Measurements from ENCODE around the gene PREX1.
"Not testable (repeated sequence)": the region's sequence is repeated elsewhere in the genome, so short reads cannot be mapped to it uniquely, and the experiment has no call there.

Gene PREX1

DNA sequence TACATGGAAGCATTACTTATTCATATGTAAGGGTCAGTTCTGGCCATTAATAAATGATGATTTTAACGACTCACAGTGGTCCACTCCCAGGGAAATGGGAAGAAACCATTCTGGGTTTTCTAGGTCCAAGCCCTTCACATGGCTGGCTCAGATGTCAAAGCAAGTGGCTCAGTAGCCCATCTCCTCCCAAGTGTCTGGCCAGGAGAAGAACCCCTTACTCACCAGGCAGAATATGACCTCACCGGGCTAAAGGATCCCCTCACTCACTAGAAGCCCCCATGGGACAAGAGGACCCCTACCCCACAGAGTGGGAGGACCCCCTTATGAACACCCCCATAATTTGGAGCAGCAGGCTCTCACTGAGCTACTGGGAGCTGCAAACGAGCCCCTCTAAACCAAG lies 34.0 kb downstream of the PREX1 start:
- no peak for DNase-seq (ENCODE audit: low read depth in 2 of 2)

DNA sequence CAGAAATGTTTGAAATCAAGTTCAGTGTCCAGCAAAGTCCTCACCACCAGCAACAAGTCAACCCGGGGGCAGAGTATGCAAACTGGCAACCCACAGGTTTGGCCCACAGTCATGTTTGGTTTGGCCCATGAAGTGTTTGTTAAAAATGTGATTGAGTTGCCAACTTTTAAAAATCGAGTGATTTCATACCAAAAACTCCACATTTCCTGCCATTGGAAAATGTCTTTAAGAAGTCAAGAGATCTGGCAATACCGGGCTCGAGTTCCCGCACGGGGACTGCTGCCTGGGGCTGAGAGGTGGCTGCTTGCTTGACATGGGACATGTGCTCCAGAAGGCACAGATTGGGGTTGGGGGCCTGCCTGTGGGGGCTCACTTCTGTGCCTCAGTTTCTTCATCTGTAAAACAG lies 36.1 kb downstream of the PREX1 start:
- DNase-seq (ENCODE audit: low read depth in 2 of 2) = no peak

DNA sequence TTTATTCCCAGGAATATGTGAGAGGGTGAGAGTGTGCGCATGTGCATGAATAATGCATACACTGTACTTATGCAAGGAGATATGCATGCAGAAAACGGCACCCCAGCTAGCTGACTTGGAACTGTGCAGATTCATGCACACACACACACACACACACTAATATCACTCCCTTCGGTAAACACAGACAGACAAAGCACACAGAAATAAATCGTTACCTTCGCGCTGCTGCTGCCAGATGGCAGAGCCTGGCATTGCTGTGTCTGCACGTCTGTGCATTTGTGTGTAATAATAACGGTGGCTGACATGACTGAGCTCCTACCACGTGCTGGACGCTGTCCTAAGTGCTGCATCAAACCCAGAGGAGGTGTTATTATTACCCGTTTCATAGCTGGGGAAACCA lies 36.8 kb downstream of the PREX1 start:
- no peak for DNase-seq (ENCODE audit: low read depth in 2 of 2)

DNA sequence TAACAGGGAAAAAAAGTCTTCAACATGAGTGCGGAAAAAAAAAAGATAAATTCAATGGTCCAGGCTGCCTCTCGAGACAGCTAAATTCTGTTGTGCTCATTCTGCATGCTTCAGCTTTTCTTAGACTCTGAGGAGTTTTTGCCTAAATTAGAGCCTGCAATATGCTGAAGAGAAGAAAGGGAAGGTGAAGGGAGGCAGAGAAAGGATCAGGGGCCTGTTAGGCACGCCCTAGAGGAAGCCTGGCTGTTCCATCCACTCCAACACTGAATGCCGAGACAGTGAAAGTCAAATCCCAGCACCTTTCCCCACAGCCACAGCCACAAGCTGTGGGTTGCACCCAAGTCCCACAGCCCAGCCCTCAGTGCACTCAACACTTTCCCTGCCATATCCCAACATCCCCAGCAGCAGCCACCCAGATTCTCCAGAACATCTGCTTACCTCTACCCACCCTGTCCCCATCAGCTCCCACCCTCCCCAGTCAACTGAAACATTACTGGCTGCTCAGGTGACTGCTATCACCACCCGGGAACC lies 37.3 kb downstream of the PREX1 start:
- no peak for DNase-seq (ENCODE audit: low read depth in 2 of 2)

DNA sequence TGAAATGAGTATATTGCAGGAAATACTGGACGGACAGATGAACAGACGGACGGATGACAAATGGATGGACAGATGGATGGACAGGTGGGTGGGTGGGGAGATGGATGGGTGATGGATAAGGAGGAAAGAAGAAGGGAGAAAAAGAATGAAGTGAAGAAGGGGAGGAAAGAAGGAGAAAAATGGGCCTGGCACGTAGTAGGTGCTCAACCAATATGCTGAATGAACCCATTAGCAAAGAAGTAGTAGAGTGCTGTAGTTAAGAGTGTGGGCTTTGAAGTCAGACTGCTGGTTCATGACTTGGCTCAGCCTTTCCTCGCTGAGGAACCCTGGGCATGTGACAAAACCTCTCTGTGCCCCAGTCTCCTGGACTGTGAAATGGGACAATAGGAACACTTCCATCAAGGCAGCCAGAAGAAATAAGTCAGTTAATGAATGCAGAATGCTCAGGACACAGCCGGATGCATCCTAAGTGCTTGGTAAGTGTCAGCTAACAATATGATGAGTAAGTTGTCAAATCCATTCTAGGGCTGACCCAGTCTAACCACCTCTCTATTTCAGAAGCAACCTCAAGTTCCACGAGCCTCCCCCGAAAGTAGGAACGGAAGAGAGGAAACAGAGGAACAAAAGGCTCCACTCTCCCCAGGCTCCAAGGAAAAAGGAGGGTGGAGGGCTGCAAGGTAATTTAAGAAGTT lies 37.9 kb downstream of the PREX1 start:
- no peak for DNase-seq (ENCODE audit: low read depth in 2 of 2)

DNA sequence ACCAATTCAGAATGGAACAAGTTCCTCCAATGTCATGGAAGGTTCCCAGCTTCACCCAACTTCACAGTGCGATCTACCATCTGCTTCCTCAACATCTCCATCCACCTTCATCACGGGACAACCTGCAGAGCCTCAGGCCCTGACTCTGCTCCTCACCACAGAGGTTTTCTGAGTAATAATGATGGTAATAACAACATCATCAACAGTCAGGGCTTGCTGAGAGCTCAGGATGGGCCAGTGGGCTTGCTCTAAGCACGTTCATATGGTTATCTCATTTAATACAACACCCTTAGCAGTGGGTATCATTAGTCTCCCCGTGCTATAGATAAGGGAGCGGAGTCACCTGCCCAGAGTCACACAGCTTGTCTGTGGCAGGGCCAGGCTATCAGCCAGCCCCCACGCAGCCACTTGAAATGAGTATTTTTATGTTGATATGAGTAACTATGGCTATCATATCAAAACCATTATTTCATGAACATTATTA lies 38.6 kb downstream of the PREX1 start:
- no peak for DNase-seq (ENCODE audit: low read depth in 2 of 2)

DNA sequence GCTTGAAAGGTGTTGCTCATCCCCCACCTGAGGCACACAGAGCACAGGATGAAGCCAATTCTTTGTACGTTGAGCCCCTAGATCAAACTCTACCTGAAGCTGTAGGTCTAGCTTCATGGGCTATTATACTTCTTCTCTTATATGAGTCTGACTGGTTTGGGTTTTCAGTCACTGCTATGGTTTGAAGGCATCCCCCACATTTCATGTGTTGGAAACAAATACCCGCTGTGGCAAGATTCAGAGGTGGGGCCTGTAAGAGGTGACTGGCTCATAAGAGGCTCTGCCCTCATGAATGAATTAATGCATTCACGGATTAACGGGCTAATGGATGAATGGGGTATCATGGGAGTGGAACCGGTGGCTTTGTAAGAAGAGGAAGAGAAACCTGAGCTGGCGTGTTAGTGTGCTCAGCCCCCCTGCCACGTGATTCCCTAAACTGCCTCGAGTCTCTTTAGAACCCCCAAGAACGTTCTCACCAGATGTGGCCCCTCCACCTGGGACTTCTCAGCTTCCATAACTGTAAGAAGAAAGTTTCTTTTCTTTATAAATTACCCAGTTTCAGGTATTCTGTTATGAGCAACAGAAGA lies 39.2 kb downstream of the PREX1 start:
- no peak for DNase-seq (ENCODE audit: low read depth in 2 of 2)

DNA sequence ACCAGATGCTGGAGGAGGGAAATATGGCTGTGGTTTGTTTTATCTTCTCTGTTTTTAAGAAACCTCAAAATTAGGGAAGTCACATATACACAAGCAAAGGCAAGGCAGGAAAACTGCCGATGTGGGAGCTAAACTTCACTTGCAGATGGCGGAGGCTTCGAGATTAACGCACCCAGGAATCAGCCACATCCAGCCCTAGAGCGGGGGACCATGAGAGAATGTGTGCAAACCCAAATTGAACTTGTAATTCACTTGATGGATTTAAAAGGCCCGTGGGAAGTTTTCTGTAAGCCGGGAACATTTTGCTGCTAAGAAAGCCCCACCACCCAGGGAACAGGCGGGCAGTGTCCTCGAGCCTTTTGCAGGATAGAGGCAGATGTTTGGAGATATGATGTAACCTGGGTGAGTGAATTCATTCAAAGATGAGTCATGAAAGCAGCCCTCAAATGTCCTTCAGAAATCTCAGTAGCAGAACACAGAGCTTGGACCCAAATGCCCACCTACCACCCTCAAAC lies 39.9 kb downstream of the PREX1 start:
- DNase-seq (ENCODE audit: low read depth in 2 of 2) = no peak

DNA sequence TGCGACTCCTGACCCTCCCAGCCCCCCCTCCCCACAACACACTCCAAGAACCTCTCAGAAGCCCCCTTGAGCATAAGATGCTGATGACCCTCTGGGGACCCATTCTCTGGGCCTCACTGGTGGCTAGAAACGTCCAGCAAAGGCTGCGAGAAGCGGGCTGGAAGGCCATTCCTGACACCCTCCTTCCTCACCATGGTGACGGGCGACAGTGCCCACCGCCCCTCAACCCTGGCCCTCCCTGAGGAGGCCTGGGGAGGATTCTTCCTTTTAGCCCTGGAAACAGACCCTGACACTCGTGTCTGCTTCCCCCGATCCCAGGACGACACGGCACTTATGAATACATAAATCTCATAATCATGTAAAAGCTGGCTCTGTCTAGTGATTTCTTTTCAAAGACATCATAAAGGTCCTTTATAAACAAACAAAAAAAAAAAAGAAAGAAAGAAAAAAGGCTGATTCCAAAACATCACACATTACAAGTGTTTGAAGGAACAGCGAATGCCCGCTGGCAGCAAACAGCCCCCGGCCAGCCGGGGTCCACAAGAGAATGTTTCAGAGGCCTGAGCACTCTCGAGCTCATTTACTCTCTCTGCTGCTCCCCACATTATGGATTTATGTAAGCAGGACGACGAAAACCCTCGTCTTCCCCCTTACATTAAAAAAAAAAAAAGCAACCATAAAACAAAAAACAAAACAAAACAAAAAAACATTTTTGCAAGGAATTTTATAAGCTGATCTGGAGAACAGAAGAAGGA lies 40.7 kb downstream of the PREX1 start:
- DNase-seq (ENCODE audit: low read depth in 2 of 2) = no peak

DNA sequence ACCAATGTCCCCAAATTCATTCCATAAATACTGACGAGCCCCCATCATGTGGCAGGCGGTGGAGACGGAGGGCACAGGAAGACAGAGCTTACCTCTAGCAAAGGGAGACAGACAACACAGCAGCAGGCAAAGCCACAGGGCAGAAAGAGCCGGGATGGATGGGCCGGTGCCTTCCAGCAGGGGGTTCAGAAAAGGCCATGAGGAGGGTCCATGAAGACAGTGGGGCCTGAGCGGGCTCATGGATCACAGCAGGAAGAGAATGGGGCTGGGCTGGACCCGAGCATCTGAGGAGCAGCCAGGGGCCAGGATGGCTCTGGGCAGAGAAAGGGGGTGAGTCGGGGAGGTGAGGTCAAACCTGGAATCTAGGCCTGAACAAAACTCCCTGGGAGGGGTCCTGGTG lies 42.0 kb downstream of the PREX1 start:
- DNase-seq (ENCODE audit: low read depth in 2 of 2) = no peak

DNA sequence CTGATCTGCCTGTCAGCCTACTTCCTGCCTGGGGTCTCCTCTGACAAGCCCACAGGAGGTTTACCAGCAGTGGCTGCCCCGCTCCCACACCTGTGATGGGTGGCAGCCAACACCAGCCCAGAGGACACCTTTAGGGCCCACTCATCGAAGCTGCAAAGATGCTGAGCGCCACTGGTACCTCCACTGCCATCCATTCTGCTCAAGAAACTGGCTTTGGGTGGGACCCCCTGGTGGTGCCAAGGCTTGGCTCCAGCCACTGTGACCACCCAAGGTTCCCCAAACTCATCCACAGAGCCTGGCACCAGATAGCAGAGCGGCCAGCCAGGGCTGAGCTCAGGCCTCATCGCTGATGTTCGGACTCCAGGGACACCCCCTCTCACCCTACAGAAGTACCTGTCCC lies 42.5 kb downstream of the PREX1 start:
- no peak for DNase-seq (ENCODE audit: low read depth in 2 of 2)

DNA sequence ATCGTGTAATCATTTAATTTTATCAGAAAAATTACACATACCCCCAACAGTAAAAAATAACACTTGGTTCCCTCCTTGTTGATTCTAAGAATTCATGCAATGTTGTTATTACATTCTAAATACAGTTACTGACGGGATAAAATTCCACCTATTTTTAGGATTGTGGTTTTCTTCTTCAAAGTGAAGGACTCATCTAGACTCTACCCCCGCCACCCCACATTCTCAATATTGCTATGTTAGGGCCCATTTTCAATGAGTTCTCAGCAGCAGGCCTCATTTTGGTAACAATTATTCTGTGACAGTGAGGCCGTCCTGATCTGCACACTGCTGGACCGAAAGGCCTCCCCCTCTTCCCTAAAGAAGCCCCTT lies 43.5 kb downstream of the PREX1 start:
- no peak for DNase-seq (ENCODE audit: low read depth in 2 of 2)

DNA sequence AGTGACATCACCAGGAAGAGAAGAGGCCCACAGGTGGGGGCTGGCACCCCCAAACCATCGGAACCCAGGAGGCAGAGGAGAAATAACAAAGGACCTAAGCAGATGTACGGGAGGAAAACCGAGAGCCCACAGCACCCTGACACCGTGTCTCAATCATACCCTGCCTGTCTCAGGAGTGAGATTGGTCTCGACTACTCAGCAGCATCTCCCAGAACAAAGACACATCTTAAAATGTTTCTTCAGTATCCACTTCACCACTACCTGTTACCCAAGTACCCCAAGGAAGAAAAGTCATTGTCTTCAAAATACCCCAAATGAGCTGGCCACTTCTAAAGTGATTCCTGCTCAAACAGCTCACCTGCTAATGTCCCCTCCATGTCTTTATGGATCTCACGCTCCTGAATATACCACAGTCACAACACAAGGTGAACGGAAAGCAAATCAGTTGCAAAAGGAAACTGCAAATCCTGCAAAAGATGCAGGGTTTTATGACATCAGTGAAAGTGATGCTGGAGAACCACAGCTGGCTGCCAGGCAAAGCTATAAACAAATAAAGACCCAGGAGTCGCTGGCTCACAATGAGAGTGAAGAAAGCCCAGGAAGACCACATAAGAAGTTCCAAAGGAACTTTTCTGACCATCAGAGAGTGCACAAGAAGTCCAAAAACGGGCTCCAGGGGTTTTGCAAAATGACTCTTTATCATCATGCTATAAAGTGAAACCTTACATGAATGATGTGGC lies 44.1 kb downstream of the PREX1 start:
- no peak for DNase-seq (ENCODE audit: low read depth in 2 of 2)

DNA sequence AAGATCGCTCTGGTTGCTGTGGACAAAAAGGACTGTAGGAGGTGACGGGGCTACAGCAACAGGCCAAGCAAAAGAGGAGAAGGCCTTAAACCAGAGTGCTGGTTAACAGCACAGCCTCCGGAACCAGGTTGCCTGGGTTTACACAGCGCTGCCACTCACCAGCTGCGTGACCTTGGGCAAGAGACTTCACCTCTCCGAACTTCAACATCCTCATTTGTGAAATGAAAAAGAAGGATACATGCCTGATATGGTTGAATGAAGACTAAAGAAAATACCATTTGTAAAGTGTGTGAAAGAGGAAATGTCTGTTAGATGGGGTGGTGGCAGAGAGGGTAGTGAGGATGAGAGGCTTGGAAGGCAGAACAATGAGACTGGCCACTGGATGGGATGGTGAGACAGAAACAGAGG lies 44.9 kb downstream of the PREX1 start:
- no peak for DNase-seq (ENCODE audit: low read depth in 2 of 2)

DNA sequence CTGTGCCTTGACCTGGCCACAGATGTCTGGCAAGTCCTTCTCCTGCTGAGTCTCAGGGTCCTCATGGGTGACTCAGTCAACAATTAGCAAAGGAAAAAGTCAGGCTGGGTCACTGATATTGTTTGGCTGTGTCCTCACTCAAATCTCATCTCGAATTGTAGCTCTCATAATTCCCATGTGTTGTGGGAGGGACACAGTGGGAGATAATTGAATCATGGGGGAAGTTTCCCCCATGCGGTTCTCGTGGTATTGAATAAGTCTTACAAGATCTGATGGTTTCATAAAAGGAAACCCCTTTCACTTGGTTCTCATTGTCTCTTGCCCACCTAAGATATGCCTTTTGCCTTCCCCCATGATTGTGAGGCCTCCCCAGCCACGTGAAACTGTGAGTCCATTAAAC lies 45.7 kb downstream of the PREX1 start:
- DNase-seq (ENCODE audit: low read depth in 2 of 2) = no peak

DNA sequence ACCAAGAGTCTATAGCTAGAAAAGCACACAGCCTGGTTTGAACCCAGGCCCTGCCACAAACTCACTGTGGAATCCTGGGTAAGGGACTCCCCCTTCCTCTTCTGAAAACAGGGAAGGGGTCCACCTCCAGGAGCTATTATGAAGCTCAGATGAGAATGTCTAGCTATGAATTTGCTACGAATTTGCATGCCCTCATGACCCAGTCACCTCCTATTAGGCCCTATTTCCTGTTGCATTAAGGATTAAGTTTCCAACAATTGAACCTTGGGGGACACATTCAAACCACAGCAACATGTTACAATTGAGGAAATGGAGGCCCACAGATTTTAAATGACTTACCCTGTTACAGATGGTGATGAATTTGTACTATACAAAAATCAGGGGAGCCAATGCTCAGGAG lies 46.2 kb downstream of the PREX1 start:
- DNase-seq (ENCODE audit: low read depth in 2 of 2) = no peak

DNA sequence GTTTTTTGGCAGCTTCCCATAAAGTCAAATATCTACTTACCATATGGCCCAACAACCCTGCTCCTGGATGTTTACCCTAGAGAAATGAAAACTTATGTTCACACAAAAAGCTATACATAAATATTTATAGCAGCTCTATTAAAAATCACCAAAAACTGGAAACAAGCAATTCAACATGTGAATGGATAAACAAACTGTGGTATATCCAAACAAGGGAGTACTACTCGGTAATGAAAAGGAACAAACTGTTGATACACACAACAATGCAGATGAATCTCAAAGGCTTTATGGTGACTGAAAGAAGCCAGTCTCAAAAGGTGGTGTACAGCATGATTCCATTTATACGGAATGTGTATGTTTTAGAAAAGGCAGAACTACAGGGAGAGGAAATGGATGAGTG lies 48.4 kb downstream of the PREX1 start:
- DNase-seq (ENCODE audit: low read depth in 2 of 2) = no peak

DNA sequence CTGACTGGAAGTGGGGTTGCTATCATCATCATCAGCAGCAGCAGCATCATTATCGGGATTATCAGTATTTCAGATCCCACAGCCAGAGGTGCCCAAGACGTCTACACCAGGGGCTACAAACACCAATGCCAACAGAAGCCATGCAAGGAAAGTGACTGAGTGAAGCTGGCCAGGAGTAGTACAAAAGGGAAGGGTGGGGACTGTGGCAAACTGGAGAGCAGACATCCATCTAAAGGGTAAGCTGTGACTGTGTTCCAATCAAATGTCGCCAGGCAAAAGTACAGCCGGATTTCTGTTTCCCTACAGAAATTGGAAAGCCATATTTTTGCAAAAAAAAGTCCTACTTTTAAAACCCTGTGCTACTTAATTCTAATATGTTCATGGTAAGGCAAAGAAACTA lies 50.0 kb downstream of the PREX1 start:
- no peak for DNase-seq (ENCODE audit: low read depth in 2 of 2)

DNA sequence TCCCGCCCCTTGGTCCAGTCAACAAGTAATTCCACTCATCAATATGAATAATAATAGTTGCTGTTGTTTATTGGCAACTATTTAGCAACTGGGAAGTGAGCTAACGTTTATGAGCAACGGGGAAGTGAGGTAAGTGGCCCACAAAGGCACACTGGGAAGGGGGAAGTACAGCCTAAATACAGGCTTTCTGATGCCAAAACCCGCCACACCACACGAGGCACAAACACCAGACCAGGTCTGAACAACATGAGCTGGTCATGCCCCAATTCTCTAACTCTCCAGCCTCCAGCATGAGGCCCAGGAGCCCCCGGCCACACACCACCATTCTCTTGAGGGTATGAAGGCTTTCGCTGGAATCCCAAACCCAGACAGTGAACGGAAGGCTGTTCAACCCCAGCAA lies 50.8 kb downstream of the PREX1 start:
- no peak for DNase-seq (ENCODE audit: low read depth in 2 of 2)

DNA sequence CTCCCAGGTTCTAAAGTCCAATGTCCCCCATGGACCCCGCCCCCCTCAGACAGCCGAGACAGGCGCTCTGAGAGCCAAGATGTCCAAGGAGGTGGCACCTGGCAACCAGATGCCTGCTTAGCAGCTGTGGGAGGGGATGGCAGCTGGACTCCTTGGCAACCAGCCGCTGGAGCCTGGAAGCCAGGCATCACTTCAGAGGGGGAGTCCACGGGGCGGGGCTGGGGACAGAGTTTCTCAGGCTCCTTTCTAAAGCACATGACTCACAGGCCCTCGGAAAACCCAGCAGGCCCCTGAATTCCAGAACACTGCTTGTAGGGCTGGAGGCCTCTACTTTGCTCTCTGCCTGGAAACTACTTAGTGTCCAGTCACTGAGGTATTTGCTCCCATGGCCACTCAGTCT lies 51.5 kb downstream of the PREX1 start:
- no peak for DNase-seq (ENCODE audit: low read depth in 2 of 2)

DNA sequence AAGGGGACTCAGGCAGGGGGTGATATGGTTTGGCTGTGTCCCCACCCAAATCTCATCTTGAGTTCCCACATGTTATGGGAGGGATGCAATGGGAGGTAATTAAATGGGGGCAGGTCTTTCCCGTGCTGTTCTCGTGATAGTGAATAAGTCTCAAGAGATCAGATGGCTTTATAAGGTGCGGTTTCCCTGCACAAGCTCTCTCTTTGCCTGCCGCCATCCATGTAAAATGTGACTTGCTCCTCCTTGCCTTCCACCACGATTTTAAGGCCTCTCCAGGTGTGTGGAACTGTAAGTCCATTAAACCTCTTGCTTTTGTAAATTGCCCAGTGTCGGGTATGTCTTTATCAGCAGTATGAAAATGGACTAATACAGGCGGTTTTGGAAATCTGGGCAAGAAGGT lies 52.3 kb downstream of the PREX1 start:
- not testable (repeated sequence) for DNase-seq (ENCODE audit: low read depth in 2 of 2)

DNA sequence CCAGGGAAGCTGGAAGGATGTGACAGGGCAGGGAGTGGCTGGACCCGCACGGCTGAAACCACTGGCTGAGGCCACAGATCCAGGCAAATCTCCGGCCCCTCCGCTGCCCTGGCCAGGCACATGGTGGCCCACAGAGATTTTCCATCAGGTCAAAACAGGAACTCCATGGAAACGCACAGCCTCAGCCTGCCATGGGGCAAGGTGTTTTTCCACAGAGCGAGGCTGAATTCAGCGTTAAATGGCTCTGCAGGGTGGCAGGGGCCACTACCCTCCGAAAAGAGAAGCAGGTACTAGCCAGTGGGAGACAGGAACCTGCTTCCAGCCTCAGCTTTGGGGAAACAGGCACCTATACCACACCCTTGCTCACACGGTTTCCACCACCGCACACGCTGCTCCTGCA lies 53.1 kb downstream of the PREX1 start:
- DNase-seq (ENCODE audit: low read depth in 2 of 2) = no peak
